SH-SY5Y (cell line): ENCODE results near the gene PRKRA.

ENCODE experiments used
- GATA2 ChIP-seq: IDR thresholded peaks from 2 replicates; pipeline ENCODE4 v1.6.1; 2011; ENCODE audit warnings: mild to moderate bottlenecking, low read depth, low read length
- GATA3 ChIP-seq: IDR thresholded peaks from 2 replicates; pipeline ENCODE4 v1.6.1; 2011; ENCODE audit warnings: low read depth, mild to moderate bottlenecking, low read length, moderate library complexity

- no peak for TF ChIP-seq GATA3
- TF ChIP-seq GATA2 = no peak
Observed at GRCh38 chr2:178473931-178474330, 23.0 kb upstream of the PRKRA start.
